ENCODE results near the gene VIP.
"Not testable (repeated sequence)": the region's sequence is repeated elsewhere in the genome, so short reads cannot be mapped to it uniquely, and the experiment has no call there.

The VIP gene

GRCh38 chr6:152750694-152751093, at the start of gene VIP:
VIP (plus strand) TSS chr6:152750797; CDS start chr6:152752178, 1,381 bp downstream.
- no peak for DNase-seq

- no peak for DNase-seq
Observed at GRCh38 chr6:152701081-152701862, 49.3 kb upstream of the VIP start.

GRCh38 chr6:152701863-152702401, 48.7 kb upstream of the VIP start:
- DNase-seq = no peak

- DNase-seq = not testable (repeated sequence)
Observed at GRCh38 chr6:152703750-152704149, 46.8 kb upstream of the VIP start.

GRCh38 chr6:152705327-152705726, 45.3 kb upstream of the VIP start:
- DNase-seq = no peak

GRCh38 chr6:152716322-152716721, 34.3 kb upstream of the VIP start:
- no peak for DNase-seq

GRCh38 chr6:152720974-152721373, 29.6 kb upstream of the VIP start:
- no peak for DNase-seq

- DNase-seq = no peak
Observed at GRCh38 chr6:152721956-152722355, 28.6 kb upstream of the VIP start.

GRCh38 chr6:152723398-152723797, 27.2 kb upstream of the VIP start:
- no peak for DNase-seq

- no peak for DNase-seq
Observed at GRCh38 chr6:152726313-152726712, 24.3 kb upstream of the VIP start.

GRCh38 chr6:152727507-152727906, 23.1 kb upstream of the VIP start:
- no peak for DNase-seq

- no peak for DNase-seq
Observed at GRCh38 chr6:152734630-152735029, 16.0 kb upstream of the VIP start.

- DNase-seq = no peak
Observed at GRCh38 chr6:152736687-152737273, 13.8 kb upstream of the VIP start.

- DNase-seq = no peak
Observed at GRCh38 chr6:152745509-152746171, 5.0 kb upstream of the VIP start.

- DNase-seq = no peak
Observed at GRCh38 chr6:152746172-152746553, 4.4 kb upstream of the VIP start.

GRCh38 chr6:152748843-152749242, 1.8 kb upstream of the VIP start:
- no peak for DNase-seq

- DNase-seq = no peak
Observed at GRCh38 chr6:152749336-152749735, 1.3 kb upstream of the VIP start.

GRCh38 chr6:152765331-152765730, 14.7 kb downstream of the VIP start:
- no peak for DNase-seq

- DNase-seq = no peak
Observed at GRCh38 chr6:152769159-152769558, 18.6 kb downstream of the VIP start.

- no peak for DNase-seq
Observed at GRCh38 chr6:152769993-152770392, 19.4 kb downstream of the VIP start.

GRCh38 chr6:152771061-152771687, 20.6 kb downstream of the VIP start:
- no peak for DNase-seq

- DNase-seq = no peak
Observed at GRCh38 chr6:152775428-152775827, 24.8 kb downstream of the VIP start.

- no peak for DNase-seq
Observed at GRCh38 chr6:152776833-152777232, 26.2 kb downstream of the VIP start.
